ENCODE data around the gene RNLS.

RNLS gene

GRCh38 chr10:88540351-88540750 lies 42.8 kb downstream of the RNLS start:
- no peak for TF ChIP-seq CTCF (IDR thresholded peaks at IDR 0.05; ENCODE audit: low read depth, low read length)
- no peak overlapping the region for H3K4me3 ChIP-seq (ENCODE audit: low read depth, low read length)

- no peak overlapping the region for H3K4me3 ChIP-seq (ENCODE audit: low read depth, low read length)
- TF ChIP-seq CTCF (IDR thresholded peaks at IDR 0.05; ENCODE audit: low read depth, low read length): no peak
Observed at GRCh38 chr10:88538048-88538447, 45.1 kb downstream of the RNLS start.

GRCh38 chr10:88537322-88537721 lies 45.8 kb downstream of the RNLS start:
- no peak for TF ChIP-seq CTCF (IDR thresholded peaks at IDR 0.05; ENCODE audit: low read depth, low read length)
- H3K4me3 ChIP-seq (ENCODE audit: low read depth, low read length): no peak overlapping the region

- TF ChIP-seq CTCF (IDR thresholded peaks at IDR 0.05; ENCODE audit: low read depth, low read length): no peak
- no peak overlapping the region for H3K4me3 ChIP-seq (ENCODE audit: low read depth, low read length)
Observed at GRCh38 chr10:88536437-88536836, 46.7 kb downstream of the RNLS start.

GRCh38 chr10:88534072-88534665 lies 48.9 kb downstream of the RNLS start:
- H3K4me3 ChIP-seq (ENCODE audit: low read depth, low read length): no peak overlapping the region
- no peak for TF ChIP-seq CTCF (IDR thresholded peaks at IDR 0.05; ENCODE audit: low read depth, low read length)

- no peak overlapping the region for H3K4me3 ChIP-seq (ENCODE audit: low read depth, low read length)
- no peak for TF ChIP-seq CTCF (IDR thresholded peaks at IDR 0.05; ENCODE audit: low read depth, low read length)
Observed at GRCh38 chr10:88531392-88532052, 51.6 kb downstream of the RNLS start.

GRCh38 chr10:88530629-88531391 lies 52.3 kb downstream of the RNLS start:
- no peak for TF ChIP-seq CTCF (IDR thresholded peaks at IDR 0.05; ENCODE audit: low read depth, low read length)
- no peak overlapping the region for H3K4me3 ChIP-seq (ENCODE audit: low read depth, low read length)

Measured in WI38 (cell line).